HG02852 (cell line): ENCODE measurements around the gene ZBTB22.
"Not testable (repeated sequence)": the region's sequence is repeated elsewhere in the genome, so short reads cannot be mapped to it uniquely, and the experiment has no call there.

Source experiments
- ATAC-seq: cut with Tn5 transposase; IDR thresholded peaks from one replicate; pipeline ENCODE4 v1.9.1; 2021; ENCODE audit warnings: mild to moderate bottlenecking, moderate library complexity; ENCODE audit not compliant: unreplicated experiment

ZBTB22 gene

GRCh38 chr6:33317669-33318425 is at the start of gene ZBTB22:
Gene ZBTB22, minus strand, starts transcription at chr6:33317744. Its CDS starts 828 bp downstream, at chr6:33316916.
- ATAC-seq = peak; percentile 36

- ATAC-seq = no peak
Observed at GRCh38 chr6:33367009-33367714, 49.6 kb upstream of the ZBTB22 start.

GRCh38 chr6:33365206-33365971 is 47.8 kb upstream of the ZBTB22 start:
- ATAC-seq = not testable (repeated sequence)

- not testable (repeated sequence) for ATAC-seq
Observed at GRCh38 chr6:33364475-33365205, 47.1 kb upstream of the ZBTB22 start.

- not testable (repeated sequence) for ATAC-seq
Observed at GRCh38 chr6:33363486-33363885, 45.9 kb upstream of the ZBTB22 start.

GRCh38 chr6:33359331-33359730 is 41.8 kb upstream of the ZBTB22 start:
- ATAC-seq = no peak

GRCh38 chr6:33357160-33357871 is 39.8 kb upstream of the ZBTB22 start:
- ATAC-seq = not testable (repeated sequence)

- ATAC-seq = no peak
Observed at GRCh38 chr6:33356295-33356694, 38.8 kb upstream of the ZBTB22 start.

- ATAC-seq = not testable (repeated sequence)
Observed at GRCh38 chr6:33355860-33356259, 38.3 kb upstream of the ZBTB22 start.

- ATAC-seq = no peak
Observed at GRCh38 chr6:33347816-33348215, 30.3 kb upstream of the ZBTB22 start.

GRCh38 chr6:33346972-33347371 is 29.4 kb upstream of the ZBTB22 start:
- not testable (repeated sequence) for ATAC-seq

- no peak for ATAC-seq
Observed at GRCh38 chr6:33344701-33345697, 27.5 kb upstream of the ZBTB22 start.

- no peak for ATAC-seq
Observed at GRCh38 chr6:33343953-33344611, 26.5 kb upstream of the ZBTB22 start.

- ATAC-seq = not testable (repeated sequence)
Observed at GRCh38 chr6:33343606-33343952, 26.0 kb upstream of the ZBTB22 start.

GRCh38 chr6:33339193-33339592 is 21.6 kb upstream of the ZBTB22 start:
- no peak for ATAC-seq

GRCh38 chr6:33336495-33336894 is 19.0 kb upstream of the ZBTB22 start:
- no peak for ATAC-seq

- ATAC-seq = no peak
Observed at GRCh38 chr6:33335916-33336315, 18.4 kb upstream of the ZBTB22 start.

- ATAC-seq = no peak
Observed at GRCh38 chr6:33333666-33334065, 16.1 kb upstream of the ZBTB22 start.
